ENCODE data around the gene BCL3. TPM values are rescaled to one million over a fixed set of nuclear protein-coding genes. Genes with fewer than 3 reads are reported as not detected.

Gene BCL3
- total and polyA plus RNA-seq, 2 of the 13 experiments (the other 11 are each of a cell fraction or from before 2014, with no cell fraction given): 2.3 to 4.0 TPM

DNA sequence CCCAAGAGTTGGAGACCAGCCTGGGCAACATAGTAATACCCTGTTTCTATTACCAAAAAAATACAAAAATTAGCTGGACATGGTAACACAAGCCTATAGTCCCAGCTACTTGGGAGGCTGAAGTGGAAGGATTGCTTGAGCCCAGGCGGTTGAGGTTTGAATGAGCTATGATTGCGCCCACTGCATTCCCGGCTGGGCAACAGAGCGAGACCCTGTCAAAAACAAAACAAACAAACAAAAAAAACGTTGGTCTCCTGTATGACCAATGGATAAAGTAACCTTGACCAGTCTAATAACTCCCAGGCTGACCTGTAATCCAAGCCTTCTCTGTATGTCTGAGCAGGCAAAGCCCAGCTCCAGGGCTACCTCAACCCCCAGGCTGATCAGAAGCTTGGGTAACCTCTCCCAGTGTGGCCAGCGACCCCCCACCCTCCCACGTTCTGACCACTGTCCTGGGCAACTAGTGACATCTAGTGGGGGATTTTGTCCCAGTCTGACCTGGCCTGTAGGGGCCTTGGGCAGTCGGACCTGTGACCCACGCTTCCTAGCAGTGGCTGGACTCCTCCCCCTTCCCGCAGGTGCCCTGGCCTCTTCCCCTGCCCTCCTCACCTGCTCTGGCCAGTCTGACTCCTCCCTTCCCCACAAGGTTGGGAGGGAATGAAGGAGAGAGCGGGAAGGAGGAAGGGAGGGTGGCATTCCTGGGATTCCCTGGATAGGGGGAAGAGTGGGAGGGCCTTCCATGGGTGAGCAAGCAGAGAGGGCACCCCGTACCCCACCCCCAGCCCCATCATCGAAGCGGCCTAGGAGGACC lies 59.3 kb downstream of the BCL3 start (continued):
- TF ChIP-seq, protein P1, sequence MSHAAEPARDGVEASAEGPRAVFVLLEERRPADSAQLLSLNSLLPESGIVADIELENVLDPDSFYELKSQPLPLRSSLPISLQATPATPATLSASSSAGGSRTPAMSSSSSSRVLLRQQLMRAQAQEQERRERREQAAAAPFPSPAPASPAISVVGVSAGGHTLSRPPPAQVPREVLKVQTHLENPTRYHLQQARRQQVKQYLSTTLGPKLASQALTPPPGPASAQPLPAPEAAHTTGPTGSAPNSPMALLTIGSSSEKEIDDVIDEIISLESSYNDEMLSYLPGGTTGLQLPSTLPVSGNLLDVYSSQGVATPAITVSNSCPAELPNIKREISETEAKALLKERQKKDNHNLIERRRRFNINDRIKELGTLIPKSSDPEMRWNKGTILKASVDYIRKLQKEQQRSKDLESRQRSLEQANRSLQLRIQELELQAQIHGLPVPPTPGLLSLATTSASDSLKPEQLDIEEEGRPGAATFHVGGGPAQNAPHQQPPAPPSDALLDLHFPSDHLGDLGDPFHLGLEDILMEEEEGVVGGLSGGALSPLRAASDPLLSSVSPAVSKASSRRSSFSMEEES (CRISPR knock-in tag; IDR thresholded peaks at IDR 0.05): 0 out of 2 replicates have a peak, but pooled peaks have one; percentile 36
- TF ChIP-seq, protein P2, sequence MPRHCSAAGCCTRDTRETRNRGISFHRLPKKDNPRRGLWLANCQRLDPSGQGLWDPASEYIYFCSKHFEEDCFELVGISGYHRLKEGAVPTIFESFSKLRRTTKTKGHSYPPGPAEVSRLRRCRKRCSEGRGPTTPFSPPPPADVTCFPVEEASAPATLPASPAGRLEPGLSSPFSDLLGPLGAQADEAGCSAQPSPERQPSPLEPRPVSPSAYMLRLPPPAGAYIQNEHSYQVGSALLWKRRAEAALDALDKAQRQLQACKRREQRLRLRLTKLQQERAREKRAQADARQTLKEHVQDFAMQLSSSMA (CRISPR knock-in tag; IDR thresholded peaks at IDR 0.05): peak; percentile 48; the same call in 1 of the 2 replicates
- TF ChIP-seq ARNT (IDR thresholded peaks at IDR 0.05) (no peak), FOXM1 (CRISPR knock-in tag; IDR thresholded peaks at IDR 0.05) (no peak), ZNF629 (CRISPR knock-in tag; conservative IDR thresholded peaks at IDR 0.05) (no peak; the same call in 1 of the 2 replicates), MAFG (CRISPR knock-in tag; IDR thresholded peaks at IDR 0.05) (no peak), SOX6 (IDR thresholded peaks at IDR 0.05) (no peak), SOX6 (CRISPR knock-in tag; IDR thresholded peaks at IDR 0.05) (no peak), ZNF251 (CRISPR knock-in tag; IDR thresholded peaks at IDR 0.05) (no peak), ZFP36 (IDR thresholded peaks at IDR 0.05; ENCODE audit: borderline replicate concordance, low read depth, low read length, partially characterized antibody) (no peak), GLI4 (CRISPR knock-in tag; IDR thresholded peaks at IDR 0.05; ENCODE audit: borderline replicate concordance) (no peak), FOXA3 (CRISPR knock-in tag; IDR thresholded peaks at IDR 0.05) (peak; percentile 26; the same call in 1 of the 2 replicates), NR2F6 (IDR thresholded peaks at IDR 0.05) (no peak; the same call in 1 of the 2 replicates), NR2F6 (CRISPR knock-in tag; IDR thresholded peaks at IDR 0.05) (peak; percentile 82), NCOA1 (CRISPR knock-in tag; IDR thresholded peaks at IDR 0.05) (no peak), CHD2 (IDR thresholded peaks at IDR 0.05; ENCODE audit: low read depth, low read length) (no peak), NFATC3 (CRISPR knock-in tag; IDR thresholded peaks at IDR 0.05) (no peak)
- TF ChIP-seq, protein P3, sequence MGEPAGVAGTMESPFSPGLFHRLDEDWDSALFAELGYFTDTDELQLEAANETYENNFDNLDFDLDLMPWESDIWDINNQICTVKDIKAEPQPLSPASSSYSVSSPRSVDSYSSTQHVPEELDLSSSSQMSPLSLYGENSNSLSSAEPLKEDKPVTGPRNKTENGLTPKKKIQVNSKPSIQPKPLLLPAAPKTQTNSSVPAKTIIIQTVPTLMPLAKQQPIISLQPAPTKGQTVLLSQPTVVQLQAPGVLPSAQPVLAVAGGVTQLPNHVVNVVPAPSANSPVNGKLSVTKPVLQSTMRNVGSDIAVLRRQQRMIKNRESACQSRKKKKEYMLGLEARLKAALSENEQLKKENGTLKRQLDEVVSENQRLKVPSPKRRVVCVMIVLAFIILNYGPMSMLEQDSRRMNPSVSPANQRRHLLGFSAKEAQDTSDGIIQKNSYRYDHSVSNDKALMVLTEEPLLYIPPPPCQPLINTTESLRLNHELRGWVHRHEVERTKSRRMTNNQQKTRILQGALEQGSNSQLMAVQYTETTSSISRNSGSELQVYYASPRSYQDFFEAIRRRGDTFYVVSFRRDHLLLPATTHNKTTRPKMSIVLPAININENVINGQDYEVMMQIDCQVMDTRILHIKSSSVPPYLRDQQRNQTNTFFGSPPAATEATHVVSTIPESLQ (CRISPR knock-in tag; conservative IDR thresholded peaks at IDR 0.05): no peak
- TF ChIP-seq, protein P4, sequence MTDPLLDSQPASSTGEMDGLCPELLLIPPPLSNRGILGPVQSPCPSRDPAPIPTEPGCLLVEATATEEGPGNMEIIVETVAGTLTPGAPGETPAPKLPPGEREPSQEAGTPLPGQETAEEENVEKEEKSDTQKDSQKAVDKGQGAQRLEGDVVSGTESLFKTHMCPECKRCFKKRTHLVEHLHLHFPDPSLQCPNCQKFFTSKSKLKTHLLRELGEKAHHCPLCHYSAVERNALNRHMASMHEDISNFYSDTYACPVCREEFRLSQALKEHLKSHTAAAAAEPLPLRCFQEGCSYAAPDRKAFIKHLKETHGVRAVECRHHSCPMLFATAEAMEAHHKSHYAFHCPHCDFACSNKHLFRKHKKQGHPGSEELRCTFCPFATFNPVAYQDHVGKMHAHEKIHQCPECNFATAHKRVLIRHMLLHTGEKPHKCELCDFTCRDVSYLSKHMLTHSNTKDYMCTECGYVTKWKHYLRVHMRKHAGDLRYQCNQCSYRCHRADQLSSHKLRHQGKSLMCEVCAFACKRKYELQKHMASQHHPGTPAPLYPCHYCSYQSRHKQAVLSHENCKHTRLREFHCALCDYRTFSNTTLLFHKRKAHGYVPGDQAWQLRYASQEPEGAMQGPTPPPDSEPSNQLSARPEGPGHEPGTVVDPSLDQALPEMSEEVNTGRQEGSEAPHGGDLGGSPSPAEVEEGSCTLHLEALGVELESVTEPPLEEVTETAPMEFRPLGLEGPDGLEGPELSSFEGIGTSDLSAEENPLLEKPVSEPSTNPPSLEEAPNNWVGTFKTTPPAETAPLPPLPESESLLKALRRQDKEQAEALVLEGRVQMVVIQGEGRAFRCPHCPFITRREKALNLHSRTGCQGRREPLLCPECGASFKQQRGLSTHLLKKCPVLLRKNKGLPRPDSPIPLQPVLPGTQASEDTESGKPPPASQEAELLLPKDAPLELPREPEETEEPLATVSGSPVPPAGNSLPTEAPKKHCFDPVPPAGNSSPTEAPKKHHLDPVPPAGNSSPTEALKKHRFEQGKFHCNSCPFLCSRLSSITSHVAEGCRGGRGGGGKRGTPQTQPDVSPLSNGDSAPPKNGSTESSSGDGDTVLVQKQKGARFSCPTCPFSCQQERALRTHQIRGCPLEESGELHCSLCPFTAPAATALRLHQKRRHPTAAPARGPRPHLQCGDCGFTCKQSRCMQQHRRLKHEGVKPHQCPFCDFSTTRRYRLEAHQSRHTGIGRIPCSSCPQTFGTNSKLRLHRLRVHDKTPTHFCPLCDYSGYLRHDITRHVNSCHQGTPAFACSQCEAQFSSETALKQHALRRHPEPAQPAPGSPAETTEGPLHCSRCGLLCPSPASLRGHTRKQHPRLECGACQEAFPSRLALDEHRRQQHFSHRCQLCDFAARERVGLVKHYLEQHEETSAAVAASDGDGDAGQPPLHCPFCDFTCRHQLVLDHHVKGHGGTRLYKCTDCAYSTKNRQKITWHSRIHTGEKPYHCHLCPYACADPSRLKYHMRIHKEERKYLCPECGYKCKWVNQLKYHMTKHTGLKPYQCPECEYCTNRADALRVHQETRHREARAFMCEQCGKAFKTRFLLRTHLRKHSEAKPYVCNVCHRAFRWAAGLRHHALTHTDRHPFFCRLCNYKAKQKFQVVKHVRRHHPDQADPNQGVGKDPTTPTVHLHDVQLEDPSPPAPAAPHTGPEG (CRISPR knock-in tag; IDR thresholded peaks at IDR 0.05): no peak
